Stimulated activated CD4-positive, alpha-beta T cell treated with anti-CD3 and anti-CD28 coated beads, Interleukin-2, amount 100 ng/mL, for 4 hours (primary cell): ENCODE results near the gene CASK.
"Not testable (repeated sequence)": the region's sequence is repeated elsewhere in the genome, so short reads cannot be mapped to it uniquely, and the experiment has no call there.

Experiments
- DNase-seq: peaks from one replicate; pipeline ENCODE4 v3.0.0-alpha.2; 2020; ENCODE audit warnings: low read depth

The CASK gene

DNA sequence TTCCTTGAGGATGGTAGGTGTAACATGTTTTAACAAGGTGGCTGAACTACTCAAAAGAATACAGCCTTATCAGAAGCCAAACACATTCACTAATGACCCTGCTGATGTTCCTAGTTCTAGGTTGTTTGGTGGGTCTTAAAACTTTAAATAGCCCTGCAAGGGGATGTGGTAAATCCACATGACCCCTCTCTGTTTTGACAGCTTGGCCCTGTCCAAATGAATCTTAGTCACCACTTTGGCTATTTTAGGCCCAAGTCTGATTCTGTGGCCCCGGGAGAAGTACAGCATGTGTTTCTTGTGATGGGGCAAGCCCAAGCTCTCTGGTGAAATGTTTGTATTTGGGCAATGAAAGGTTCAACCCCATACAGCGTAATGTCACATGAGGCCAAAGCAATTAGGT, 289.1 kb downstream of the CASK start:
- no peak for DNase-seq

DNA sequence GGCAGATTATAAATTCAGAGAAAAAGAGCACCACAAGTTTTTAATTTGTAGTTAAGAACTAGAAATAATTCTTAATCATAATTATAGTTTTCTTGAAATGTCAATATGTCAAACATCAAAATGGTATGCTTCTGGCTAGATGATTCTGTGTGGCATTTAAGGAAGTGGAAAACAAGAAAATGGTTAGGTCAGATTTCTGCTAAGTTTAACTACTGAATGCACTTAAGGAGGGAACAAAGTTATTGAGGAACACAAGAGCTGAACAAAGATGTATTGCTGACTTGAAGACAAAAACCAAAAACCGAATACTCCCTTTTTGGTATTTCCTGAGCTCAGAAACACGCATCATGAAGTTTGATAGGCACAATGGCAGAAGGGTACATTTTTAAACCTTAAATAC, 293.3 kb downstream of the CASK start:
- no peak for DNase-seq

DNA sequence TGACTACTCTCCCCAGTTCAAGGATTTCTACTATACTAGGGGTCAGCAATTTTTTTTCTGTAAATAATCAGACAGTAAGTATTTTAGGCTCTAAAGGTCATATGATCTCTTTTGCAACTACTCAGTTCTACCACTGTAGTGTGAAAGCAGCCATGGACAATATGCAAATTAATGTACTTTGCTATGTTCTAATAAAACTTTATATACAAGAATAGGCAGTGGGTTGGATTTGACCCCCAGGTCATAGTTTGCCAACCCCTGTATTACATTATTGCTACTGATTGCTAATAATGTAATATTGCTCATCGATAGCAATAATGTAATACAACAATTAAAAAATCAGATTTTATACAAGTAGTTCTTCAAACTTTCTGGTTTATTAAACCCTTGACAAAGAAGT, 293.8 kb downstream of the CASK start:
- no peak for DNase-seq

DNA sequence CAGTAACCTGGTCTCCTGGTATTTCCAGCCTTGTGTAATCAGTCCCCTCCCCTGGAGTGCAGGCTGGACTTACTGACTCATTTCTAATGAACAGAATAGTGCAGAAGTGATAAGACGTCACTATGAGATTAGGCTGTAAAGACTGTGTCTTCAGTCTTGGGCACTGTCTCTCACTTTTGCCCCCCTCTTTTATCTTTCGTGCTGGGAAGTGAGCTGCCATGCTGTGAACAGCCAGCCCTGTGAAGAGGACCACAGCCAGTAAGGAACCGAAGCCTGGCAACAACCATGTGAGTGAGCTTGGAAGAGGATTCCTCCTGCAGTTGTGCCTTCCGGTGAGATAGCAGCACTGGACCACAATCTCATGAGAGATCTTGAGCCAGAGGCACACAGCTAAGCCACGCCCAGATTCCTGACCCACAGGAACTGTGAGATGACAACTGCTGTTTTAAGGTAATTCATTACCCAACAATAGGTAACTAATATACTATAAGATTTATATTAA, 302.1 kb downstream of the CASK start:
- DNase-seq = no peak

DNA sequence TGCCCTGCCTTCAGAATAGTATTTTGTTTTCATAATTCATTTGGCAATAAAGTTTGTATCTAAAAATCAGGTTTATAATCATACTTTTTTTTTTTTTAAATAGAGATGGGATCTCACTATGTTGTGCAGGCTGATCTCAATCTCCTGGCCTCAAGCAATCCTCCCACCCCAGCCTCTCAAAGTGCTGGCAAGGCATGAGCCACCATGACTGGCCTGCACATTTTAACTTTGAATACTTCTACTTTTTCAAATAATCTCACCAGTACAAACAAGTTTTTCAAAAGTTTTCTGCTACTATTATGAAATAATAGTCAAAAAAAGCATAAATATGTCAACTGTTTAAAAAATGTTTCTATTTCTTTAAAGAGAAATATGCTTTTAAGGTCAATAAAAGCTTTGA, 304.1 kb downstream of the CASK start:
- DNase-seq = no peak

DNA sequence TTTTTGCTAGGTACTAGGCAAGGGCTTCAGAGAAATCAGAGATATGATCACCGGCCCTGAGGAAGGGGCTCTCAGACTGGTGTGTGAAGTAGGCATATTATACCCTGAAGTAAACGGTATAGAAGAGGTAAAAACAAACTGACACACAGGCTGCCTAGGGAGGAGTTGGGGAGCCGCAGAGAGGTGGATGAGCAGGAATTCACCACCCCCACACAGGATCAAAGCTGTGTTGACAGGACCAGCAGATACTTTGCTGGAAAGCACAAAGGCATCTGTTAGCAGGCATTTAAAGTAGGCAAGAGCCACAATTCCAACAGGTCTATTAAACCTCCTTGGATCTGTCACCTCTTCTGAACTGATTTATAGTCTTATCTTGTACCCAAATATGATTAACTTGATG, 306.4 kb downstream of the CASK start:
- no peak for DNase-seq

DNA sequence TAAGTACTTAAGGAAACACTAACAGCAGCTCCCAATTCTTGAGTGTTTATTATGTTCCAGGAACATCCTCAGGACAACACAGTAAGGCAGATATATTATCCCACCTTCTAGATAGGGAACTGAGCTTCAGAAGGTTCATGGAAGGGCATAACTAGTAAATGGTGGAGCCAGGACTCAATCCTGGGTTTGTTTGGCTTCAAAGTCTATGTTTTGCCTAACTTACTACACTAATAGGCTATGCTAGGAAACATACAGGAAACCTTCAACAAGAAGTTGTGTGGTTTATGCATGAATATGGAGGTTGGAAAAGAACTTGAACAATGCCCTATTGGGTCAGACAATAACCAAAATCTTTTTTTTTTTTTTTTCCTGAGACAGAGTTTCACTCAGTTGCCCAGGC, 307.1 kb downstream of the CASK start:
- DNase-seq = no peak

DNA sequence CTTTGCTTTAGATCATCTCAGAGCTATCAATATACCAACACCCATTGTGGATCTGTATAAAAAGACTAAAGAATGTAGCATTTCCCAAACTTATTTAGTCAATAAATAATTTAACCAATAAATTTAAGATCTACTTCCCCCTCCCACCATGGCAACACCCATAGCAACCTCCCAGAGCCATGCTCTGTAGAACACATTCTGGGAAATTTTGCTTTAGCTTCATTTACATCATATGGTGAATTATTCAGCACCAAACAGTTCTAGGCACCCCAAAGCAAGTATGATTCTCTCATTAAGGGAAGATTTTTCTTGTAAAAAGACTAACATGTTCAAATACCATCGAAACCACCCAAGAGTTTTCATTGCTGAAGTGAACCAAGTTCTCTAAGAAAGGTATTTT, 315.1 kb downstream of the CASK start:
- no peak for DNase-seq

DNA sequence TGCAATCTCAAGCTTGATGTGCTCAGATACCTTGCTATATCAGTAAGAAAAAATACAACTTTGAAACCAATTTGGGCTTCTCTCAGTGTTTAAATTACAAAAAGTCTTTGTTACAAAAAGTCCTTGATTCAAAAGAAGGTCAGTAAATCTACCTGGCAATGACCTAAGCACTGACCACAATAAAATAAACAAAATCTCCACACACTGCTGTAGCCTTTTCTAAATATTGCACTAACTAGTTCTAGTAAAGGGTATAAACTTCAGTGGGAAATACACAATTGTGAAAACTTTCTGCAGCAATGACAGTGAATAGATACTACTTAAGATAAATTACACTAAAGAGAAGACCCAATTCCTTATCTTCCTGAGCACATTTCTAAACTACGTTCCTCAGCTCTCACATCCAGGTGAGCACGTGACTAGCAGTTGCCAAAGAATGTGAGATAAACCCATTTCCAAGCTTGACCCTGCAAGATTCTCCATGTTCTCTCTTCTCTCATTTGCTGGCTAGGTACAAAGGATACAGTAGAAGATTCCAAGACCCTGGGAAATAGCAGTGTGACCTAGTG, 316.0 kb downstream of the CASK start:
- no peak for DNase-seq

DNA sequence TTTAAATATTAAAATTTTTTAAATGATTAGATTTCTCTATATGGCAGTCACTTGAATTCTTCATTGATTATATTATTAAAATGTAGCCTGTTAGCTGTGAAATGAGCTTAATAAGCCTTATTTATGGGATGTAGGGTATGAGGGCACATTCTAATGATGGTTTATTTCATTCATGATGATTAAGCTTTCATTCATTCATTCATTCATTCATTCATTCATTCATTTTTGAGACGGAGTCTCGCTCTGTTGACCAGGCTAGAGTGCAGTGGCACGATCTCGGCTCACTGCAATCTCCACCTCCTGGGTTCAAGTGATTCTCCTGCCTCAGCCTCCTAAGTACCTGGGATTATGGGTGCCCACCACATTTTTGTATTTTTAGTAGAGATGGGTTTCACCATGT, 317.3 kb downstream of the CASK start:
- not testable (repeated sequence) for DNase-seq

DNA sequence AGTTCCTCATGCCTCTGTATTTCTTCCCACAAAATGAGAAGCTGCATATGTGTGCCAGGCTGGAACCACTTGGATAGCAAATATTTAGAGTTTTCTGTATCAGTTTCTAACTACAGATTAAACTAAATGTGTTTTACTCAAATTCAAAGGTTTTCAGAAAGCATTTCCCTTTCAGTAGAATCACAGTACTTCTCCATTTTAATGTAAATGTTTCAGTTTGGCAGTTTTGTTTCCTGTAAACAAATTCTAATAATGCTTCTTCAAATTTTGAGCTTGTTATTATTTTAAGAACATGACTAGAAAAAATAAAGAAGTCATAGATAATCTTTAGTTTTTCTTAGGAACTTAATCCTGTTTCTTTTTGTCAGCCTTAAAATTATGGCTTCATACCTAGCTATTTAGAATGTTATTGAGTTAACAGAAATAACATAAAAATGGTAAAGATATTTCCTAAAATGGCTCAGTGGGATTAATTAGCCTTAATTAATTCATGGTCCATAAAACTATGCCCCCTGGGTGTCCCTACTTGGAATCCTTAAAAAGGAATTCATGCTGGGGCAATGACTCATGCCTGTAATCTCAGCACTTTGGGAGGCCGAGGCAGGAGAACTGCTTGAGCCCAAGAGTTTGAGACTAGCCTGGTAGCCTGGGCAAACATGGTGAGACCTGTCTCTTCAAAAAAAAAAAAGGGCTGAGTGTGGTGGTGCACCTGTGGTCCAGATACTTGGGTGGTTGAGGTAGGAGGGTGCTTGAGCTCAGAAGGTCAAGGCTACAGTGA, 318.4 kb downstream of the CASK start:
- DNase-seq = no peak

DNA sequence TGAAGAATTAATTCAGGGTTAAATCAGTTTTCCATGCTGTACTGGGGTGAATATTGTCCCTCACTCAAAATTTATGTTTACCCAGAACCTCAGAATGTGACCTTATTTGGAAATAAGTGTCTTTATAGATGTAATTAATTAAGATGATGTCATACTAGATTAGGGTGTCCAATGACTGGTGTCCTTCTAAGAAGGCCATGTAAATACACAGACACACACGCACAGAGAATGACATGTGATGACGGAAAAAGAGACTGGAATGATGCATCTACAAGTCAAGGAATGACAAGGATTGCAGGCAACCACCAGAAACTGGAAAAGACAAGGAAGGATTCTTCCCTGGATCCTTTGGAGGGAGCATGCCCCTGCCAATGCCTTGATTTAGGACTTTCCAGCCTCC, 319.2 kb downstream of the CASK start:
- DNase-seq = no peak

DNA sequence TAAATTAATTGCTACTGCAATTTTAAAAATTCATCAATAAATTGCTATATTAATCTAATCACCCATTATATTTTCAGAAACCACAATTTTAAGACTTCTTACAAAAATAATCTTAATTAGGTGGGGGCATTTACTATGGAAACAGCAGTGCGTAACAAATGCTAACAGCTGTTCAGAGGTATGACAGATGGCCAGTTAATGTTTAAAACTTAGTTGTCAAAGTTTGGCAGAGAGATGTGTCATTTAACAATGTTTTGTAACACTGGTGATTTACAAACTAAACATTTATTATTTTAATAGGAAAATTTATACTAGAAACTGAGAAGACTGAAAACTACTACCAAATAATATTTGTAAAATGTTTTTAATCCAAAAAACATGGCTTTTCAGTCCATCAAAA, 319.8 kb downstream of the CASK start:
- no peak for DNase-seq

DNA sequence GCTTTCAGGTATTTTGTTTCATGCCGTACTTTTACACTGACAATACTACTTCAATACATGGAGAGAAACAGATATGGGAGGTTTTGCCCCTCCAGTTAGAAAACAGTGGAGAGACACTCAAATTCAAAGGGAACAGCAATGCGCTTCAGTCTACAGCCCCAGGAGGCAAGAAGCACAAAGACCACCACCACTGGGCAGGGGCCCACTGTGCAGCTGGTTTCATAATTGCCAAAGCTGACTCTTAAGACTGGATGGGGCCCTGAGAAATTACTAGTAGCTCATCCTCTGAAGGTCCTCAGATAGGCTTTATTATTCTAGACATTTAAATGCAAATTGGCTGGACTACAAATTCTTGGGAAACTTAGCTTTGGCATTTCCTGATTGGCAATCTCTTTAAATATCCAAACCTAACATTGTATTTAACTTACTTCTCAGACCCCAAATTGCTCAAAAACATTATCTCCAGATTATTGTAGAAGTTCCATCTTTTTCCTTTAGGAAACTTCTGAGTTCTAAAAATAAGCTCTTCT, 320.5 kb downstream of the CASK start:
- no peak for DNase-seq

DNA sequence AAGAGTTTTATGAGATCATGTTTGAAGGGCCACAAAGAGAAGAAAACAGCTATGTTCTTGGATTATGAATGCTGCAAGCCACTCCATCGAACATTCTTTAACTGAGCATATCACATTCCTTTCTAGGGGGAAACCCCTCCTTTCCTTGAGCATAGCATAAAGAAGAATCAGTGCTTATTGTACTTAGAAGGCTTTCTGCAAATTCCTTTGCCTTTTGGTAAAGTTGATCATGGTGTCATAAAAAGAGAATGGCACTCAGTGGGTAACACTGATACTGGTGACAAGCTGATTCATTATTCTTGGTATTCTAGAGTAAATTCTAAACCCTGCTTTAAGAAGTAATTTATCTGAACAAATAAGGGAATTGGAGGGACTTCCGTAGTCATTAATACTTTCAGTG, 323.1 kb downstream of the CASK start:
- no peak for DNase-seq

DNA sequence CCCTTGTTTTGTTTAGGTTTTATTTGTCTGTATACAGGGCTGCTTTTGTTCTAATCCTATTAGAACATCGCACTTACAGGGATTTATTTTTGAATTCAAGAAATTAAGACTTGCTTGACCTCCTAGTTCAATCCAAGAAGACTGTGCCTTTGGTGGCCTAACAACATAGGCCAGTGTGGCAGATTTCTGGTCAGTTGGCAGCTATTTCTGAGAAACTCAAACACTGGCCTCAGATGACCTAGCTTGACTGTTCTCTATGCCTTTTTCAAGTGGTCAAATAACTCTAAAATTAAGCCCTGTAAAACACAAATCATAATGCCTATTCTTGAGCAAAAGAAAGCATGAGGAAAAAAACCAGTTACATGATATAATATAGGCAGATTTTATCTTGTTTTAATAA, 323.8 kb downstream of the CASK start:
- no peak for DNase-seq

DNA sequence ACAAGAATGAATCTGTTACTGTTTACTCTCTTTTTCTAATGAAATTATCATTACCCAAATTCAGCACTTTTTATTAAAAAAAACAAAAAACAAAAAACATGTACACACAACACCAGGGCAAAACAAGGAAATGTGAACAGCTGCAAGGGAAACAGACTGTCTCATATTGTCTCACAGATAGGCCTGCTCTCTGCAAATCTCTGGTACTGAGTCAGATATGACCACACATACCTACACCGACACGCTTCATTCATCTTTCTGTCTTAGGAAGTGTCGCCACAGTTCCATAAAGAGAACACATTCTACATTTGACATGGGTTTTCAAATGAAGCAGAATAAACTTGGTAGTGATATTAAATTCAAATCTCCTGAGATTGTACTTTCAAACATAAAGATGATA, 326.8 kb downstream of the CASK start:
- no peak for DNase-seq

DNA sequence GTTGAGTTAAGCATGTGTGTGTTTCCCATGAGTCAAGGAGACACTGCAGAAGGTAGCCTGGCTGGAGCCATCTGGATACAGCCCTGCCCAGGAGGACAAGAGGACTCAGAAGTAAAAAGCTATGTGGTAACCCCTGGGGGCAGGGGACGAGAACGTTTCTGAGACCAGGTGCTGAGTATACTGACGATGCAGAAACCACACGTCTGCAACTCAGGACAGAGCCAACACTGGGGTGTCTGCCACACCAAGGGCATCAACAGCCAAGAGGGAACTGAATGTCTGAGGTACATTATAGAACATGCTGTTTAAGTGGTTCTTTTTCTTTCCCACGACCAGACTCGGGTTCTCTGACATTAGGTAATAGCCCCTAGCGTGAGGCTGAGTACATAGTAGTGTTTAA, 328.7 kb downstream of the CASK start:
- DNase-seq = no peak

DNA sequence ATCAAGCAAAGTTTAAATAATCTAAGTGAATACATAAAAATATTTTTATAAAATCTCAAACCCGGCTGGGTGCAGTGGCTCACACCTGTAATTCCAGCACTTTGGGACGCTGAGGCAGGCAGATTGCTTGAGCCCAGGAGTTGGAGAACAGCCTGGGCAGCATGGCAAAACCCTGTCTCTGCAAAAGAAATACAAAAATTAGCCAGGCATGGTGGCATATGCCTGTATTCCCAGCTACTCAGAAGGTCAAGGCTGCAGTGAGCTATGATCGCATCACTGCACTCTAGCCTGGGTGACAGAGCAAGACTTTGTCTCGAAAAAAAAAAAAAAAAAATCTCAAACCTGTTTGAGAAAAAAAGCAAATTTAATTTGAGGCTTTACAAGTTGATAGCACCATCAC, 331.4 kb downstream of the CASK start:
- DNase-seq = no peak

DNA sequence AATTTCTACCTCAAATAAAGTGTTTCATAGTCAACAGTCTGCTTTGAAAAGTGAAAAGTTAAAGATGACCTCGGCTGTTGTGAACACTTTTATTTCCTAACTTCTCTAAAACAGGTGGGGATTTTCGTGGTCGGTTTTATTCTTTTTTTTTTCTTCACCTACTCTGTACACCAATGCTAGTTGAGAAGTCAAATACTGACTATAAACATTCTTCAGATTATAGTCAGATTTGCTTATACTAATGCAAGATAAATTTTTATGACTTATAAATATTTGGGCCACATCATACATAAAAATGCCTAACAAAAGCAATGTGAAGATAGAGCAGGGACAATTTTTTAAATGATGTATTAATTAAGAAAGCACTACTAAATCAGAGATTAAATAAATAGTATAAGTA, 332.7 kb downstream of the CASK start:
- no peak for DNase-seq

DNA sequence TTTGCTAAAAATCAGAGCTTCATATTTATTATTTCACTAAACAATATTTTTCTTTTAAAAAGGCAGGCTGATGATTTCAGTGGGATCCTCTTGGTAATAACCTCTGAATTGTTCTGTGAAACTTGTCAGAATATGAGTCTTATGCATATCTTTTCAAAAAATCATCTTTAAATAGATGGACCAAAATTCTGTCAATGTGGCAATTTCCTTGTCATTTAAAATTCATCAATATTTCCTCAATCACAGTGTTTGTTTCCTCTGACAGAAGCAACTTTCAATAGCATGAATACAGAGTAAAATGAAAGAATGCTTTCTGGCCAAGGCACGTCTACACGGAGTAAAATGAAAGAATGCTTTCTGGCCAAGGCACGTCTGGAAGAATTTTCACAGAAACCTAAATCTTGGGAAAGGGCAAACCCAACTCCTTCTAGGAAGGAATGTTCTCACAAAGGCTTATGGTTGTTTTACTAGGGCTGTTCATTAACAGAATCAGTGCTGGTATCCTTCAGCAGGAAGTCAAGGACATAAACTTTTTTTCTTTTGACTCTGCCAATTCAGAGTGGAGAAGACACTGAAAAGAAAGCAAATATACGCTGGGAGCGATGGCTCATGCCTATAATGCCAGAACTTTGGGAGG, 333.6 kb downstream of the CASK start:
- DNase-seq = no peak

DNA sequence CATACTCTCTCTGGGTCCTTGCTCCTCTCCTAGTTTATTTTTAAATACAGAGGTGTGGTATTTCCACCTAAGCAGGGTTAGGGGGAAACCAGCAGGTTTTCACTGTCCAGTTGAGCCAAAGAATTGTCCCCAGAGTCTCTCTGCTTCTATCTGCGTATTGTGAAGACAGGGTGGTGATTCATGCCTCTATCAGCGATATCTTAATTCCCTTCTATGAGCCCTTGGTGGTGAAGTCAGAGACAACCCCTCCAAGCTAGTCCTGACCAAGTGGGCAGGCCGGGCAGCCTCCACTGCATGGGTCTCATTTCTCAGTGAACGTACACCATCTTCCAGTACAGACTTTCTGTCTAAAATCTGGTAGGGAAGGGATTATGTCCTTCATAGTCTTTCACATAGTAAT, 335.1 kb downstream of the CASK start:
- DNase-seq = no peak

DNA sequence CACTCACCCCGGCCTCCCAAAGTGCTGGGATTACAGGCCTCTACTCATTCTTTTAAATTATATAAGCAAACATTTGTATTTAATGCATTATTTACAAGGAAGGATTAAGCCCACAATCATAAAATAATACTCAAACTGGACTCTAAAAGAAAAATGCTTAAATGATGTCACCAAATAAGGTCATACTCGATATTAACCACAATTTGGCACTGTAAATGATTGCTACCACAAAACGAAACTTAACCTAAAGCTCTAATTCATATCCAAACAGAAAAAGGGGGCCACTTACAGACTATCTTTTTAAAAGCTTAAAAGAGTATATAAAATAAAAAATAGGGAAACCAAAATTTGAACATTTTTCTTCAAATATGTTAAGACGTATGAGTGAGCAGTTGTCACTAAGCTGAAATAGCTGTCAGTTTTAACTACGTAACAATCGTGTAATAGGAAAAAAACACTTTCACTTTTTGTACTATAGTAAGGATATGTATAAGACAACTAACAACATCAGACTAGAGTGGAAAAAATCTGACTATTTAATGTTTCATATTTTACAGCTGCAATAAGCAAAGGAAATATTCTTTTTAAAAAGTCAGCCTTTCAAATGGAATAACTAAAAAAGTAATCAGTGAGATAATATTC, 342.8 kb downstream of the CASK start:
- DNase-seq = no peak
